Spleen (tissue), 11 donors: Measurements from ENCODE around the gene GDF2. TPM values are rescaled to one million over a fixed set of nuclear protein-coding genes. Genes with fewer than 3 reads are reported as not detected.

ENCODE experiments used
- DNase-seq: peaks from one replicate; pipeline ENCODE4 v3.0.0-alpha.2; 2020
- H3K27ac ChIP-seq, 8 donors: fragments of 200-600 bp; sonication (generic) in 7 of 8; 1 replicate in 4 of 8; 2 replicates in 4 of 8; pipeline versions ENCODE4 v1.5.0 to v1.8.0; 2016 to 2021; ENCODE audit warnings: inconsistent platforms in 4 of 8, mild to moderate bottlenecking in 4 of 8, moderate library complexity in 1 of 8
- H3K27me3 ChIP-seq, 7 donors: fragments of 200-600 bp; sonication (generic) in 6 of 7; replicated peaks in 1 of 7; 1 replicate in 4 of 7; 2 replicates in 3 of 7; pipeline versions ENCODE4 v1.5.0 to v1.8.0; 2016 to 2021; ENCODE audit warnings: inconsistent platforms in 3 of 7, mild to moderate bottlenecking in 1 of 7
- H3K36me3 ChIP-seq, 6 donors: fragments of 200-600 bp; sonication (generic) in 5 of 6; 1 replicate in 4 of 6; 2 replicates in 2 of 6; pipeline versions ENCODE4 v1.5.0 to v1.8.0; 2016 to 2021; ENCODE audit warnings: inconsistent platforms in 2 of 6
- H3K4me1 ChIP-seq, 6 donors: fragments of 200-600 bp; sonication (generic) in 5 of 6; 1 replicate in 3 of 6; 2 replicates in 3 of 6; pipeline versions ENCODE4 v1.5.0 to v1.8.0; 2016 to 2021; ENCODE audit warnings: inconsistent platforms in 3 of 6
- H3K4me3 ChIP-seq, 8 donors: fragments of 200-600 bp; sonication (generic) in 7 of 8; 1 replicate in 4 of 8; 2 replicates in 4 of 8; pipeline versions ENCODE4 v1.5.0 to v1.8.0; 2016 to 2021; ENCODE audit warnings: inconsistent platforms in 4 of 8, mild to moderate bottlenecking in 4 of 8, moderate library complexity in 2 of 8
- H3K9me3 ChIP-seq, 8 donors: fragments of 200-600 bp; sonication (generic) in 7 of 8; 1 replicate in 4 of 8; 2 replicates in 4 of 8; pipeline versions ENCODE4 v1.5.0 to v1.8.0; 2016 to 2021; ENCODE audit warnings: inconsistent platforms in 4 of 8
- POLR2A ChIP-seq, 3 donors: fragments of 450-650 bp; IDR thresholded peaks; one replicate each; pipeline ENCODE4 v1.5.1; 2017; ENCODE audit warnings: antibody characterized with exemption in 3 of 3, mild to moderate bottlenecking in 1 of 3
- POLR2AphosphoS5 ChIP-seq, 3 donors: sonication (generic); formaldehyde crosslinking; IDR thresholded peaks; one replicate each; pipeline ENCODE4 v1.5.1; 2017; ENCODE audit warnings: antibody characterized with exemption in 3 of 3
- WGBS, 5 donors: extraction: QIAGEN DNeasy Blood & Tissue Kit in 3 of 5; methylation state at CpG; one replicate each; pipeline versions ENCODE4 v1.1.5 to v1.1.7; 2013 to 2018; 5-methylcytosine and 5-hydroxymethylcytosine counted together
- intact Hi-C: fragments of 100-400 bp; cut with DNase I; formaldehyde crosslinking; loops from one replicate; pipeline ENCODE4 v1.15.0; 2023; ENCODE audit warnings: low total_unique reads
- polyA plus RNA-seq, 3 donors: library from polyadenylated mRNA; stranded (reverse); fragments of 200-250 nt; gene quantifications; one replicate each; pipeline ENCODE4 v1.2.1, GENCODE V29; 2013
- total RNA-seq, 7 donors: library from RNA; depleted of rRNA in 3 of 7; stranded (reverse); fragments of >200 nt in 3 of 7; fragmentation: NEBNext Ultra II Directional in 4 of 7; extraction: Animal tissue kit (Norgen Biotek cat#: 25700) in 4 of 7; gene quantifications; one replicate each; pipeline versions ENCODE4 v1.1.0 to v1.2.1, GENCODE V29; 2016 to 2021
- TF ChIP-seq, protein P1 (sequence below), 11 experiments: fragments of 200-600 bp in 7 of 11; fragments of 450-650 bp in 4 of 11; sonication (generic) in 4 of 11; IDR thresholded peaks in 8 of 11; conservative IDR thresholded peaks in 3 of 11; 1 replicate in 7 of 11; 2 replicates in 4 of 11; pipeline versions ENCODE4 v1.4.0 to v1.8.0; 2016 to 2021; ENCODE audit warnings: antibody characterized with exemption in 11 of 11, inconsistent platforms in 4 of 11, mild to moderate bottlenecking in 1 of 11
- donor health status: healthy with polysubstance abuse.
- donor health status: DM: no; HTN: no; CAD: no; lungs with moderate emphysema.
- donor health status: DM: no; HTN: no; CAD: no.
- donor health status: Bipolar disorder and iron deficiency.
- donor health status: healthy.
- donor health status: DM: no; HTN: no; CAD: no.
- donor health status: DM: yes; HTN: yes; CAD: no.

The GDF2 gene
- total and polyA plus RNA-seq, 10 donors: not detected

DNA sequence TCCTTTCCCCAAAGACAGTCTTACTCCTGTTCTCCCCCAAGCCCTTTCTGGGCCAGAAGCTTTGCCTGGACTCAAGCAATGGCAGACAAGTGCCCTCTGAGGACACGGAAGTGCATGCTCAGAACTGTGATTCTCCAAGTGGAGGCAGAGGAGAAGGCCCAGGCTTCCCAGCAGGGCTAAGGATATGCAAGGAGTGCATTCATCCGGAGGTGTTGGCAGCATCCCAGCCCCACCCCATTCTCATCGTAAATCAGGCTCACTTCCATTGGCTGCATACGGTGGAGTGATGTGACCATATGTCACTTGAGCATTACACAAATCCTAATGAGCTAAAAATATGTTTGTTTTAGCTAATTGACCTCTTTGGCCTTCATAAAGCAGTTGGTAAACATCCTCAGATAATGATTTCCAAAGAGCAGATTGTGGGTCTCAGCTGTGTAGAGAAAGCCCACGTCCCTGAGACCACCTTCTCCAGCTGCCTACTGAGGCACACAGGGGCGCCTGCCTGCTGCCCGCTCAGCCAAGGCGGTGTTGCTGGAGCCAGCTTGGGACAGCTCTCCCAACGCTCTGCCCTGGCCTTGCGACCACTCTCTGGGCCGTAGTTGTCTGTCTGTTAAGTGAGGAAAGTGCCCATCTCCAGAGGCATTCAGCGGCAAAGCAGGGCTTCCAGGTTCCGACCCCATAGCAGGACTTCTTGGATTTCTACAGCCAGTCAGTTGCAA, 24.5 kb downstream of the GDF2 start:
- DNase-seq: peak; percentile 58
- WGBS, 5 donors: 78 to 83% (median 81%) methylated on average over 11 to 13 of the region's 13 CpGs
- no peaks in the 10 kb centered on the region for H3K36me3 ChIP-seq
- no peaks in the 10 kb centered on the region for H3K9me3 ChIP-seq
- H3K4me3 ChIP-seq: no peak overlapping the region
- peaks cover 0 to 6% (median 0%) of the 10 kb centered on the region in 7 donors for H3K27me3 ChIP-seq
- H3K27ac ChIP-seq: no peak overlapping the region
- no peak for TF ChIP-seq POLR2A (IDR thresholded peaks at IDR 0.05)
- TF ChIP-seq, protein P1, sequence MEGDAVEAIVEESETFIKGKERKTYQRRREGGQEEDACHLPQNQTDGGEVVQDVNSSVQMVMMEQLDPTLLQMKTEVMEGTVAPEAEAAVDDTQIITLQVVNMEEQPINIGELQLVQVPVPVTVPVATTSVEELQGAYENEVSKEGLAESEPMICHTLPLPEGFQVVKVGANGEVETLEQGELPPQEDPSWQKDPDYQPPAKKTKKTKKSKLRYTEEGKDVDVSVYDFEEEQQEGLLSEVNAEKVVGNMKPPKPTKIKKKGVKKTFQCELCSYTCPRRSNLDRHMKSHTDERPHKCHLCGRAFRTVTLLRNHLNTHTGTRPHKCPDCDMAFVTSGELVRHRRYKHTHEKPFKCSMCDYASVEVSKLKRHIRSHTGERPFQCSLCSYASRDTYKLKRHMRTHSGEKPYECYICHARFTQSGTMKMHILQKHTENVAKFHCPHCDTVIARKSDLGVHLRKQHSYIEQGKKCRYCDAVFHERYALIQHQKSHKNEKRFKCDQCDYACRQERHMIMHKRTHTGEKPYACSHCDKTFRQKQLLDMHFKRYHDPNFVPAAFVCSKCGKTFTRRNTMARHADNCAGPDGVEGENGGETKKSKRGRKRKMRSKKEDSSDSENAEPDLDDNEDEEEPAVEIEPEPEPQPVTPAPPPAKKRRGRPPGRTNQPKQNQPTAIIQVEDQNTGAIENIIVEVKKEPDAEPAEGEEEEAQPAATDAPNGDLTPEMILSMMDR (IDR thresholded peaks at IDR 0.05 in 8 of 11, conservative IDR thresholded peaks at IDR 0.05 in 3 of 11): no peak
- TF ChIP-seq POLR2AphosphoS5 (IDR thresholded peaks at IDR 0.05): no peak
- intact Hi-C loops: no loop called here
- H3K4me1 ChIP-seq: no peaks in the 10 kb centered on the region

DNA sequence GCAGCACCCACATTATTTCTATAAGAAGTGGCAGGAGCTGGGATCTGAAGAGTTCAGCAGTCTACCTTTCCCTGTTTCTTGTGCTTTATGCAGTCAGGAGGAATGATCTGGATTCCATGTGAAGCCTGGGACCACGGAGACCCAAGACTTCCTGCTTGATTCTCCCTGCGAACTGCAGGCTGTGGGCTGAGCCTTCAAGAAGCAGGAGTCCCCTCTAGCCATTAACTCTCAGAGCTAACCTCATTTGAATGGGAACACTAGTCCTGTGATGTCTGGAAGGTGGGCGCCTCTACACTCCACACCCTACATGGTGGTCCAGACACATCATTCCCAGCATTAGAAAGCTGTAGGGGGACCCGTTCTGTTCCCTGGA, 25.0 kb downstream of the GDF2 start:
- H3K4me3 ChIP-seq: no peak overlapping the region
- TF ChIP-seq POLR2A (IDR thresholded peaks at IDR 0.05): no peak
- TF ChIP-seq, protein P1 (IDR thresholded peaks at IDR 0.05 in 8 of 11, conservative IDR thresholded peaks at IDR 0.05 in 3 of 11): no peak
- no peak for TF ChIP-seq POLR2AphosphoS5 (IDR thresholded peaks at IDR 0.05)
- DNase-seq: no peak
- WGBS, 5 donors: 70 to 85% (median 79%) methylated on average over 4 of the region's 4 CpGs
- no peak overlapping the region for H3K27ac ChIP-seq
- no peaks in the 10 kb centered on the region for H3K36me3 ChIP-seq
- H3K4me1 ChIP-seq: no peaks in the 10 kb centered on the region
- H3K9me3 ChIP-seq: no peaks in the 10 kb centered on the region
- intact Hi-C loops: no loop called here
- H3K27me3 ChIP-seq: peaks cover 0 to 6% (median 0%) of the 10 kb centered on the region in 7 donors

DNA sequence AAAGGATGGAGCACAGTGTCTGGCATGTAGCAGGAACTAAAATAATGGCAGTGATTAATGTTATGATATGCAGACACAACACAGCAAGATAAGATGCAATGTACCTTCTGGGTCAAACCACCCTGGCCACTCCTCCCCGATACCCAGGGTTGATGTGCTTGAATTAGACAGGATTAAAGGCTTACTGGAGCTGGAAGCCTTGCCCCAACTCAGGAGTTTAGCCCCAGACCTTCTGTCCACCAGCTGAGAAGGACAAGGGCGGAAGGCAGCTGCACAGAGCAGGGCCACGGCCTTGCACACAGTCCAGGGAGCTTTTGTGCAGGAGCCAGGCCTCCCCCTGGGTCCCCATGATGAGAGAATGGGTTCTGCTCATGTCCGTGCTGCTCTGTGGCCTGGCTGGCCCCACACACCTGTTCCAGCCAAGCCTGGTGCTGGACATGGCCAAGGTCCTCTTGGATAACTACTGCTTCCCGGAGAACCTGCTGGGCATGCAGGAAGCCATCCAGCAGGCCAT, 25.9 kb downstream of the GDF2 start, which contains the start of gene RBP3:
RBP3 (plus strand) TSS at position 226 of the 514 bp plus-strand sequence; CDS start at position 348, 122 bp downstream.
- intact Hi-C loops: no loop called here

More for the DNA sequence above, 25.9 kb downstream of the GDF2 start, which contains the start of gene RBP3:
- no peak within 1 kb of the TSS for H3K4me3 ChIP-seq
- H3K27ac ChIP-seq: no peak within 1 kb of the TSS
- H3K36me3 ChIP-seq: no peaks in the 10 kb centered on the region
- TF ChIP-seq POLR2A (IDR thresholded peaks at IDR 0.05) (no peak), POLR2AphosphoS5 (IDR thresholded peaks at IDR 0.05) (no peak)
- TF ChIP-seq, protein P1 (IDR thresholded peaks at IDR 0.05 in 8 of 11, conservative IDR thresholded peaks at IDR 0.05 in 3 of 11): no peak
- peak; percentile 37 for DNase-seq
- peaks cover 0 to 5% (median 0%) of the 10 kb centered on the region in 7 donors for H3K27me3 ChIP-seq
- 70 to 100% (median 81%) methylated on average over 1 to 5 of the region's 5 CpGs for WGBS, 5 donors
- H3K9me3 ChIP-seq: no peaks in the 10 kb centered on the region
- no peaks in the 10 kb centered on the region for H3K4me1 ChIP-seq
